Measurements from ENCODE around the gene SNX9.

The SNX9 gene

DNA sequence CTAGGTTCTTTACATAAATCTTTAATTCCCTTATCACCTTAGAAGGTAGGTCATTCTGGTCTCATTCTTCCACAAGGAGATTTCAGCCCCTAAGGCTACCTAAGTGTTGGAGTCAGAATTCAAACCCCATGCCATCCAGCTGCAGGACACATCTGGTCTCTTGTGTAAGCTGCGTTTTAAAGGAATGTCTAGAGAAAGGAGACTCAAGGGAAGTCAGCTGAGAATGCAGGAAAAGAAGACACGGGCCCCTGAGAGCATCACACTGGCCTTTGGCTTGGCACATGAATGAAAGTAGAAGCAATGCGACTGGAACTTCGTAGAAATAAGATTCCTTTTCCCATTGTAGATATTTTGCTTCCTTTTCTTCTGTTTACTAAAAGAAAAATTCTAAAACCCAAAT lies 82.0 kb downstream of the SNX9 start:
- H3K9me3 Mint-ChIP-seq = no peaks in the 10 kb centered on the region
- H3K27ac Mint-ChIP-seq = no peak overlapping the region
- H3K4me1 Mint-ChIP-seq = peaks cover 22% of the 10 kb centered on the region
- no peak for TF ChIP-seq CTCF (IDR thresholded peaks at IDR 0.05; ENCODE audit: unreplicated experiment in 3 of 3)
- H3K4me3 Mint-ChIP-seq = no peak overlapping the region
- peaks cover 61% of the 10 kb centered on the region for H3K36me3 Mint-ChIP-seq (ENCODE audit: low read depth)
- no peaks in the 10 kb centered on the region for H3K27me3 Mint-ChIP-seq (ENCODE audit: low read depth)

- H3K4me1 Mint-ChIP-seq = peaks cover 21% of the 10 kb centered on the region
- no peak overlapping the region for H3K27ac Mint-ChIP-seq
- peaks cover 65% of the 10 kb centered on the region for H3K36me3 Mint-ChIP-seq (ENCODE audit: low read depth)
- no peaks in the 10 kb centered on the region for H3K9me3 Mint-ChIP-seq
- no peaks in the 10 kb centered on the region for H3K27me3 Mint-ChIP-seq (ENCODE audit: low read depth)
- no peak overlapping the region for H3K4me3 Mint-ChIP-seq
- no peak for TF ChIP-seq CTCF (IDR thresholded peaks at IDR 0.05; ENCODE audit: unreplicated experiment in 3 of 3)
Observed at GRCh38 chr6:157905590-157906342, 82.7 kb downstream of the SNX9 start.

GRCh38 chr6:157906537-157907061 lies 83.6 kb downstream of the SNX9 start:
- no peaks in the 10 kb centered on the region for H3K9me3 Mint-ChIP-seq
- no peak for TF ChIP-seq CTCF (IDR thresholded peaks at IDR 0.05; ENCODE audit: unreplicated experiment in 3 of 3)
- H3K4me1 Mint-ChIP-seq = peaks cover 21% of the 10 kb centered on the region
- no peak overlapping the region for H3K4me3 Mint-ChIP-seq
- peaks cover 64% of the 10 kb centered on the region for H3K36me3 Mint-ChIP-seq (ENCODE audit: low read depth)
- H3K27ac Mint-ChIP-seq = no peak overlapping the region
- H3K27me3 Mint-ChIP-seq (ENCODE audit: low read depth) = no peaks in the 10 kb centered on the region

DNA sequence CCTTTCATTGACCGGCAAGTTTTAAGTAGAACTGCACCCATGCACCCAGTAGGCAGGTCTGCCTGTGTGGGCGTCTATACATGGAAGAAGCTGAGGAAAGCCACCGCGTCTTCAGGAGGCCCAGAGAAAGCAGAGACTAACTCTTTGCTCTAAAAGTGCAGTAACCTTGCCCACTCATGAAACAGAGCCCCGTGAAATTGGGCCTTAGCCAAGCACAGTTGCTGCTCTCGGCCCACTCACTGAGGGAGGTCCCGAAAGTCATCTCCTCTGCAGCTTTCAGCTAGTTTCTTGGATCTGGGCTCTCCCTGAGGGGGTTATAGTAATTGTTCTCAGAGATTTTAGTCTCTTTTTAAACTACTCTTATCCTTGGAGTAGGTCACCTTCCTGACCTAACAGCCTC lies 84.6 kb downstream of the SNX9 start:
- H3K27me3 Mint-ChIP-seq (ENCODE audit: low read depth) = no peaks in the 10 kb centered on the region
- peaks cover 71% of the 10 kb centered on the region for H3K36me3 Mint-ChIP-seq (ENCODE audit: low read depth)
- H3K9me3 Mint-ChIP-seq = no peaks in the 10 kb centered on the region
- no peak overlapping the region for H3K4me3 Mint-ChIP-seq
- no peak for TF ChIP-seq CTCF (IDR thresholded peaks at IDR 0.05; ENCODE audit: unreplicated experiment in 3 of 3)
- H3K27ac Mint-ChIP-seq = no peak overlapping the region
- H3K4me1 Mint-ChIP-seq = peaks cover 31% of the 10 kb centered on the region

DNA sequence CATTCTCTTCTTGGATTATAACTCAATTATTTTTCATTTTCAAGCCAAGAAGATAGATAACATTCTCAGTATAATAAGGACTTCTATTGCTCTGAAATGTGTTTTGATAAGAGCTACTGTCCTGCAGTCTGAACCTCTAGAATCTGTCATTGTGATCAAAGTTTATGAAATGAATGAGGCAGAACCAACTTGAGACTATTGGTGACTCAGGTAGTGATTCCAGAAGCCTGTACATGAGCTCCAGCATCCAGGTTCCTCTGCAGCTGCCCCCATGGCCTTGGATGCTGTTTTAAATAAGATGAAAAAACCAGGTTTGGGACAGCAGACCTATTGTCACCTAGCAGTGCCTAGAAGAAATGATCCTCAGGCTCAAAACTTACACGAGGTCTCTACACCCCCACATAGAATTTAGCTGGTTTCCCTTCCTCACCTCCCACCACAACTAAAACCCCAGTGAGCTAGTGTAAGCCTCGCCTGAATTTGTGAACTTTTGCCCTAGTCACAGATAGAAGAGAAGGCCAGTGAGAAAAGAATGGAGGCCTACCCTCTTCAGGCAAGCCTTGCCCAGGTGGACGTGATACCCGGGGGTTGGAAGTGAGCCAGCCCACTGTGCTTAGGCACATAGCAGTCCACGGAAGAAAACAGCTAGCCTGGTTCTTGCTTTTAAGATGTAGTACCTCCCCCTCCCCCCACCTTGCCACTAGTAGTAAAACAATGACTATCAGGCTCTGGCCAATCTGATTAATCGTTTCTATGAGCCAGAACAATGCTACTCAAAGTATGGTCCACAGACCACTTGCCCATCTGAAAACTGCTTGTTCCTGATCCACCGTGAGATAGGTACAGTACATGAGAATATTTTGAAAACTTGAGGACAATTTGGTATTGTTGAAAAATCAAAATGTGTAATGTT lies 85.6 kb downstream of the SNX9 start:
- Mint-ChIP-seq H3K27ac (no peak overlapping the region), H3K4me1 (peaks cover 31% of the 10 kb centered on the region)

More for the DNA sequence above, 85.6 kb downstream of the SNX9 start:
- H3K36me3 Mint-ChIP-seq (ENCODE audit: low read depth) = peaks cover 66% of the 10 kb centered on the region
- H3K4me3 Mint-ChIP-seq = no peak overlapping the region
- no peaks in the 10 kb centered on the region for H3K27me3 Mint-ChIP-seq (ENCODE audit: low read depth)
- no peak for TF ChIP-seq CTCF (IDR thresholded peaks at IDR 0.05; ENCODE audit: unreplicated experiment in 3 of 3)
- no peaks in the 10 kb centered on the region for H3K9me3 Mint-ChIP-seq

Measured in nephron (organoid).